ENCODE measurements around the gene LSP1. TPM values are rescaled to one million over a fixed set of nuclear protein-coding genes. Genes with fewer than 3 reads are reported as not detected.

The LSP1 gene
- total RNA-seq, 1 experiment from 2014 or later, result not detected

DNA sequence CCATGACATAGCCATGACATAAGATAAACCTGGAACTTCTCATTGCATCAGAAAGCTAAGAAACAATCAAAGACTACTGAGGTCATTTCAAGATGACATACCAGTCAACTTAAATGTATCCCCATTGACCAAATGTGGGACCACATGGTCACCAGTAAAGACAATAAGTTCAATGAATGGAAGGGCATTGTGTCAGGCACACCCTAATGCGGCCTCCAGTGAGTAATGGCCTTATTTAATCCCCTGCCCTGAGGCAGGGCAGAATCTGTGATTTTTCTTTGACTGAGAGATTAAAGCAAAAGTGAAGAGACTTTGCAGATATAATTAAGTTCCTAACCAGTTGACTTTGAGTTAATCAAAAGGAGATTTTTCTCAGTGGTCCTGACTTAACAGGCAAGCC lies 35.4 kb upstream of the LSP1 start:
- no peak for TF ChIP-seq EZH2 (IDR thresholded peaks at IDR 0.05; ENCODE audit: borderline replicate concordance, low read depth, low read length, poor library complexity, severe bottlenecking)
- TF ChIP-seq, protein P1, sequence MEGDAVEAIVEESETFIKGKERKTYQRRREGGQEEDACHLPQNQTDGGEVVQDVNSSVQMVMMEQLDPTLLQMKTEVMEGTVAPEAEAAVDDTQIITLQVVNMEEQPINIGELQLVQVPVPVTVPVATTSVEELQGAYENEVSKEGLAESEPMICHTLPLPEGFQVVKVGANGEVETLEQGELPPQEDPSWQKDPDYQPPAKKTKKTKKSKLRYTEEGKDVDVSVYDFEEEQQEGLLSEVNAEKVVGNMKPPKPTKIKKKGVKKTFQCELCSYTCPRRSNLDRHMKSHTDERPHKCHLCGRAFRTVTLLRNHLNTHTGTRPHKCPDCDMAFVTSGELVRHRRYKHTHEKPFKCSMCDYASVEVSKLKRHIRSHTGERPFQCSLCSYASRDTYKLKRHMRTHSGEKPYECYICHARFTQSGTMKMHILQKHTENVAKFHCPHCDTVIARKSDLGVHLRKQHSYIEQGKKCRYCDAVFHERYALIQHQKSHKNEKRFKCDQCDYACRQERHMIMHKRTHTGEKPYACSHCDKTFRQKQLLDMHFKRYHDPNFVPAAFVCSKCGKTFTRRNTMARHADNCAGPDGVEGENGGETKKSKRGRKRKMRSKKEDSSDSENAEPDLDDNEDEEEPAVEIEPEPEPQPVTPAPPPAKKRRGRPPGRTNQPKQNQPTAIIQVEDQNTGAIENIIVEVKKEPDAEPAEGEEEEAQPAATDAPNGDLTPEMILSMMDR (conservative IDR thresholded peaks at IDR 0.05; ENCODE audit: low read depth, low read length), result no peak
- Histone ChIP-seq H3K36me3 (ENCODE audit: insufficient read depth, low read length, poor library complexity, severe bottlenecking) (no peaks in the 10 kb centered on the region), H3K27me3 (replicated peaks; ENCODE audit: insufficient read depth, low read depth, low read length, poor library complexity) (no peaks in the 10 kb centered on the region), H3K9me3 (ENCODE audit: low read depth, low read length, poor library complexity, severe bottlenecking) (no peaks in the 10 kb centered on the region), H3K4me1 (ENCODE audit: insufficient read depth, low read length, poor library complexity, severe bottlenecking) (no peaks in the 10 kb centered on the region), H3K27ac (ENCODE audit: low read depth, low read length, poor library complexity, severe bottlenecking) (no peak overlapping the region), H3K4me3 (ENCODE audit: low read depth, low read length, poor library complexity, severe bottlenecking) (no peak overlapping the region)
- intact Hi-C loops (cut with micrococcal nuclease; ENCODE audit: unreplicated experiment), result no loop called here
- ChIA-PET CTCF (no interaction called here), POLR2A (ENCODE audit: low non-redundant PET) (no interaction called here)
- DNase-seq (ENCODE audit: low spot score), result no peak
- BruUV-seq (replicated peaks), result no TSS peak

DNA sequence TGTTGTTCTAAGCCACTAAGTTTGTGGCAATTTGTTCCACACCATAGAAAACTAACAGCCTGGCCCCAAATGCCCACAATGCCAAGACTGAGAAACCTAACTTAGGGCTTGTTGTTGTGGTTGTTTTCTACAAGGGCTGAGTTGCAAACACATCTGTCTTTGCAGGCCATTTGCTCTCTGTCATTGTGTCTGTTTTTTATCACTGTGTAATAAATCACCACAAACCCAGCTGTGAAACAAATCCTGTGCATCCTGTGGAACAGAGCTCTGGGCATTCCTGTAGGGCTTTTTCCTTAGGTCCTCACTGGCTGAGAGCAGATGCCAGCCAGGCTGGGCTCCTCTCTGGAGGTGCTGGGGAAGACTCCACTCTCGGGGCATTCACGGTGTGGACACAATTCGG lies 33.8 kb upstream of the LSP1 start:
- Histone ChIP-seq H3K36me3 (ENCODE audit: insufficient read depth, low read length, poor library complexity, severe bottlenecking) (no peaks in the 10 kb centered on the region), H3K4me3 (ENCODE audit: low read depth, low read length, poor library complexity, severe bottlenecking) (no peak overlapping the region), H3K27me3 (replicated peaks; ENCODE audit: insufficient read depth, low read depth, low read length, poor library complexity) (no peaks in the 10 kb centered on the region), H3K27ac (ENCODE audit: low read depth, low read length, poor library complexity, severe bottlenecking) (no peak overlapping the region), H3K9me3 (ENCODE audit: low read depth, low read length, poor library complexity, severe bottlenecking) (no peaks in the 10 kb centered on the region), H3K4me1 (ENCODE audit: insufficient read depth, low read length, poor library complexity, severe bottlenecking) (no peaks in the 10 kb centered on the region)
- CTCF ChIA-PET, result no interaction called here
- TF ChIP-seq EZH2 (IDR thresholded peaks at IDR 0.05; ENCODE audit: borderline replicate concordance, low read depth, low read length, poor library complexity, severe bottlenecking), result no peak
- TF ChIP-seq, protein P1 (conservative IDR thresholded peaks at IDR 0.05; ENCODE audit: low read depth, low read length), result no peak
- intact Hi-C loops (cut with micrococcal nuclease; ENCODE audit: unreplicated experiment), result no loop called here
- DNase-seq (ENCODE audit: low spot score), result no peak
- POLR2A ChIA-PET (ENCODE audit: low non-redundant PET), result no interaction called here
- no TSS peak for BruUV-seq (replicated peaks)

DNA sequence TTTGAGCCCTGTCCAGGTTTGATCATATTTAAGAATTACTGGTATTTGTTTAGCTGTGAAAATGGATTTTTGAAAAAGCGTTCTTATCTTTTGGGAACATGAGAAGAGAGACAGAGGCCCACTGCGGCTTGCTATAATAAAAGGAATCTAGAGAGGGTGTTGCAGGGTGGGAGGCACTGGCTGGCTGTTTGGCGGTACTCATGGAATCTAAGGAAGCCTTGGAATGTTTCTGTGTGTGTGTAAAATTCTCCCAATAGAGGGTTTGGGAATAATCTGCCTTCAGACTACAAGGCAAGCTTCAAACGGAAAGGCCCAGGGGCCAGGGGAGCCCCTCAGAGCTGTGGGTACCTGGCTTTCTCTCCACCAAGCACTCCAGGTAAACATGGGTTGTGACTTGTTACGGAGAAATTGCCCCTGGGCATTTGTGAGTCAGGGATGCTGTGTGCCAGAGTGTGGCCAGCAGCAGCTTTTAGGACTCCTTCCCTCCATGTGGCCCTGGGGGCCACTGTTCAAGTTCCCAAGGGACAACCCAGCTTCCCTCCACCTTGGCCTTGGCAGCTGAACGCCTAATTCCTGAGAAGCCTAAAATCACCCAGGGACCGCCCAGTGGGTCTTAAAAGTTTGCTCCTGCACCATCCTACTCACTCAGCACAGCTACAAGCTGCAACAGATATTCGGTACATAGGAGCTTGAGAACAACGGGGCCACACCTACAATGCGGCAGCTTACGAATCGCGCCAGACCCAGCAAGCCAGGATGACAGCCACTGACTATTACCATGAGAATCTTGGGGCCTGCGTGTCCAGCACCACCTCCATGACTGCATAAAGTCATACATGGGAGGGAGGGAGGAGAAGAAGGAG lies 32.2 kb upstream of the LSP1 start:
- Histone ChIP-seq H3K4me1 (ENCODE audit: insufficient read depth, low read length, poor library complexity, severe bottlenecking) (no peaks in the 10 kb centered on the region), H3K9me3 (ENCODE audit: low read depth, low read length, poor library complexity, severe bottlenecking) (no peaks in the 10 kb centered on the region), H3K36me3 (ENCODE audit: insufficient read depth, low read length, poor library complexity, severe bottlenecking) (no peaks in the 10 kb centered on the region), H3K27ac (ENCODE audit: low read depth, low read length, poor library complexity, severe bottlenecking) (no peak overlapping the region), H3K27me3 (replicated peaks; ENCODE audit: insufficient read depth, low read depth, low read length, poor library complexity) (no peaks in the 10 kb centered on the region), H3K4me3 (ENCODE audit: low read depth, low read length, poor library complexity, severe bottlenecking) (no peak overlapping the region)
- TF ChIP-seq EZH2 (IDR thresholded peaks at IDR 0.05; ENCODE audit: borderline replicate concordance, low read depth, low read length, poor library complexity, severe bottlenecking), result no peak
- TF ChIP-seq, protein P1 (conservative IDR thresholded peaks at IDR 0.05; ENCODE audit: low read depth, low read length), result no peak
- ChIA-PET POLR2A (ENCODE audit: low non-redundant PET) (no interaction called here), CTCF (no interaction called here)
- no TSS peak for BruUV-seq (replicated peaks)
- intact Hi-C loops (cut with micrococcal nuclease; ENCODE audit: unreplicated experiment), result no loop called here
- DNase-seq (ENCODE audit: low spot score), result no peak

Data from A673 (cell line).